ENCODE results near the gene NFXL1.

The NFXL1 gene

DNA sequence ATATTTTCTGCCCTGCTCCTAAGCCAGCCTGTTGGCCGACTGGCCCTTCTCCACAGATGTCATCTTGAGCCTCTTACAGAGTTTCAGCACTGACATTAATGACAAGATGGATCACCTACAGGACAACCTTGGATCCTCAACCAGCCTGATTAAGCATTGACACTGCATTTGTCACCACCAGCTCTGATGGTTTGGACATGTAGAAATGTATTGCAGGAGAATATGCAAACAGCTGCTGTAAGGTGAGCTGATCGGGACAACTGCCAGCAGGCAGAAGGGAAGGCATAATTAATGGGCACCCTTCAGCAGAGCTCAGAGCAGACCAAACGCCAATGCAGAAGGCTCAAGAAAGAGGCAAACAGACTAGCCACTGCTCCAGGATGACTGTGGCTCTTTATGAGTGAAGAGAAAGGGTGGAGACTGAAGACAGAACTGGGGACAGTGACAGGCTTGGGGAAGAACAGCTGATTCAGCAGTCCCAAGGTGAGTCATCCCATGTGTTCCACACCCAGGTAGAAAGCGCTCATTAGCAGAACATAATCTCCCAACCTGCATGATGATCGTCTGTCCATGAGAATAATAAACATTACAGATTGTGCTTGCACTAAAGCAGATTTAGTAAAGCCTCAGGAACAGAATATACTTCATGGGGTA, 83.2 kb downstream of the NFXL1 start:
- DNase-seq (ENCODE audit: low read depth): no peak

DNA sequence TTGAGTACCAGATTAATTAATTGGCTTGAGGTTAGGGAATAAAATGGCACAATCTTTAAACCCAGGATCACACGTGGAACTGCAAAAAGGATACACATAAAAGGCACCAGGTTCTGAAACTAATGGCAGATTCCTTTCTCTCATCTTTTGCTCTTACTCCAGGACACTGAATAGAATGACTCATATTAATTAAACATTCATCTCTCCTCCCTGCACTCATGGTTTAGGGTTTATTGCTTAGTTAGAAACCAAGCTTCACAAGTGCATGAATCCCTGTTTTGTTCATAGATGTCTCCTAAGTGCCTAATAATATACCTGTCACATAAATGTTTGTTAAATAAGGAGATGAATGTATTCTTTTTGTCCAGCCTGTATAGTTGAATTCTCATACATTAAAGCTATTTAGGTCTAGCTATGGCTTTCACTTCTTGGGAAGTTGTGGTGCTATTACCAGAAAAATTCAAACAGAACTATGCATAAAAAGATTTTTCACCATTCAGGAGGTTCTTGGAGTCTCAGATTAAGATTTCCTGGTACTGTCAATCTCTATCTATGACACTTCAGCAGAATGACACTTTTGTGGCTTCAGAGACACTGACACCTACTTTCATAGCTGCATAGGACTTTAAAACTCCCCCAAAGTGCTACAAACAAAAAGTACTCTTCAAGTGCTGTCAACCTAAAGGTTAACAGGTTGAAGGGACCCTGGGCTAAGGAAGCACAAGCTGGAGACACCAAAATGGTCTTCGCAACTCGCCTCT, 83.9 kb downstream of the NFXL1 start:
- DNase-seq (ENCODE audit: low read depth): peak; percentile 9

DNA sequence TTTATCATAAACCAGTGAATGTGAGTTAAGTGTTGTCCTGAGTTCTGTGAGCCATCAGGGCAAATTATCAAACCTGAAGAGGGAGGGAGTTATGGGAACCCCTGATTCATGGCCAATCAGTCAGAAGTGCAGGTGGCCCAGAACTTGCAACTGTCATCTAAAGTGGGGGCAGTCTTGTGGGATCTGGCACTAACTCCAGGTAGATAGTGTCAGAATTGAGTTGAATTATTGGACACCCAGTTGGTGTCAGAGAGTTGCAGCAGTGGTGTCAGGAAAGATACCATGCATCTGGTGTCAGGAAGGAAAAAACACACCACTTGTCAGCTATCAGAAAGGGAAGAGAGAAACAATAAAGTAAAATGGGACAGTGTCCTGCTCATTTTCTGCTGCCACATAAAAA, 84.9 kb downstream of the NFXL1 start:
- no peak for DNase-seq (ENCODE audit: low read depth)

DNA sequence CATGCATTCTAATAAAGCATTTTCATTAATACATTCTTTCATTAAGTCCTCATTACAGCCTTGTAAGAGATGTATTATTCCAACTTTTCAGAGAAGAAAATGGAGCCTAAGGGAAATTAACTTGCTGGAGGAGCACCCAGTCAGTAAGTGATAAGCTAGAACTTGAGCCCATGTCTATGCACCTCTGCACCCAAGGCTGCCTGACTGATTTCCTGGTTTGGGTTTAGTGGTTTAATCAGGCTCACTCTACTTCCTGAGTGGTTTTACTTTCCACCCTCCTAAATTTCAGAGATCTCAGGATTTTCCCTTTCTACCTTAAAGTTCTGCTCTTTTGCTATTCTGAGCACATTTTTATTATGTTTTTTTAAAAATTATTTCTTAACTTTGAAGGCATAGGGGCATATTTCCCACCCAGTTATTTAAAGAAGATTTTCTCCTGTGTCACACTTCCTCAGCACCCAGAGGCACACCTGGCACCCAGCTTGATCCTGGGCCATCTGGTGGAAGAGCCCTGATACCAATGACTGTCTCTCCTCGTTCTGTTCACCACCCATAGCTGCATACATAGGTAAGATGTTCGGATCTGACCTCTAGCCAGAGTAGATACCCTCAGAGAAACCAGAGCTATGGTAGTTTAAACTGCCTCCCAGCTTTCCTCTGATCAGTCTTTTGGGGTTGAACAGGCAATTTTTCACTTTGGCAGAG, 86.9 kb downstream of the NFXL1 start:
- no peak for DNase-seq (ENCODE audit: low read depth)

DNA sequence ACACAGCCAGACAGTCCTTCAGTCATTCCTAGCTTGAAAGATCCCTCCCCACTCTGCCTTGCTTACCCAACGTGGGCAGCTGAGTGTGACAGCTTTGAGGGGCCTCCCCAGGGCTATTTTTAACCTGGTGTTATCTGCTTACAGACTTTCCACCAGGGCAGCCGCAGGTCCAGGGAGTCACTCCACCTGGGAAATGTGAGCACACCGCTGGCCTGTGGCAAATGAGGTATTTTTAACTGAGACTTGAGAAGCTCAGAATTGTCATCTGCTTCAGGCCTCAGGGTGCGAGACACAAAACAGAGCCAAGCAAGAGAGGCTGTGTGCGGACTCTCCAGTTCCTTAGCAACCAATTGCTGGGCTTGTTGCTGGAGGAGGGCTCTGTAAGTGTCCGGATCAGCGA, 89.5 kb downstream of the NFXL1 start:
- DNase-seq (ENCODE audit: low read depth): no peak

DNA sequence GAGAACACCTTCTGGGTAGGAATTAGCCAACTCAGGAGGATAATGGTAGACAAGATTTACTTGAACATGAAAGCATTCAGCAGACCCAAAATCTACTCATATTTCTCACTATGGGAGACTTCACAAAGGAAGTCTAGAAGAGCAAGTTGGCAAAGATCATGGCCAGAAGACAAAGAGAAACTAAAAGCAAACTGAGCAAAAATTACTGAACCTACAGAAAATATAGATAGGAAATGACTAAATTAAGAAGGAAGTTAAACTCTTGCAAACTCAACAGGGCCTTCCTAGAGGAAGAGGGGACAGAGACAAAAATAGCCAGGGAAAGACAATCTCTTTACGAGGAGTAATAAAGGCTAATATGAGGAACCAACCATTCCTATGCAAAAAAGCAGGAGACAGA, 95.2 kb downstream of the NFXL1 start:
- DNase-seq (ENCODE audit: low read depth): no peak

DNA sequence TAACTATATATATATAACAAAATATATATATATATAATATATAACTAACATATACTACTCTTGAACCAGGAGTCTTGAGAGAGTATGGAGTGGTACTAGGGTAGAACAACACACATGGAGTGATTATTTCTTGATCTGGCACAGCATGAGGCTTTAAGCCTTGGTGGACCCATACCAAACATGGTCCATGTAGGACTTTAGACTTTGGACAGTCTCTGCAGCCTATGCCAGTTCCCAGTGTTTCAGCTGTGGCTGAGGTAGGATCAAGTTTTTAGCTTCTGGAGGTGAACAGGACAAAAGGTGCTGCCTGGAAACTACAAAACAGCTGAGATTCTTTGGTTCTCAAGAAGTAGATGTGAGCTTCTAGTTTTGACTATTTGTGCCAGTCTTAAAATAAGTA, 97.1 kb downstream of the NFXL1 start:
- no peak for DNase-seq (ENCODE audit: low read depth)

DNA sequence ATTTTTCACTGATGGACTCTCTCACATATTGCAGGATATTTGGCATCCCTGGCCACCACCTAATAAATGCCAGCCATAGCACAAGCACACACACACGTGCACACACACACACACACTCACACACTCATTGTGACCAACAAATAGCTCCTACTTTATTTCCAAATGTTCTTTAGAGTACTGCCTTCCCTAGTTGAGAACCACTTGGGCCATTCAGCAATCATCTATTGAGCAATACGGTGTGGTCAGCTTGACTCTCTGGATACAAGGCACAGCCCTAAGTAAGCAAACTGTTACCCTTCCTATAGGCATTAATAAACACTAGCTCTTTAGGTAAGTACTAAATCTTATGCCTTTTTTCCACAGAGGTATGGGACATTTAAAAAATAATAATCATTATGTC, 97.6 kb downstream of the NFXL1 start:
- no peak for DNase-seq (ENCODE audit: low read depth)

DNA sequence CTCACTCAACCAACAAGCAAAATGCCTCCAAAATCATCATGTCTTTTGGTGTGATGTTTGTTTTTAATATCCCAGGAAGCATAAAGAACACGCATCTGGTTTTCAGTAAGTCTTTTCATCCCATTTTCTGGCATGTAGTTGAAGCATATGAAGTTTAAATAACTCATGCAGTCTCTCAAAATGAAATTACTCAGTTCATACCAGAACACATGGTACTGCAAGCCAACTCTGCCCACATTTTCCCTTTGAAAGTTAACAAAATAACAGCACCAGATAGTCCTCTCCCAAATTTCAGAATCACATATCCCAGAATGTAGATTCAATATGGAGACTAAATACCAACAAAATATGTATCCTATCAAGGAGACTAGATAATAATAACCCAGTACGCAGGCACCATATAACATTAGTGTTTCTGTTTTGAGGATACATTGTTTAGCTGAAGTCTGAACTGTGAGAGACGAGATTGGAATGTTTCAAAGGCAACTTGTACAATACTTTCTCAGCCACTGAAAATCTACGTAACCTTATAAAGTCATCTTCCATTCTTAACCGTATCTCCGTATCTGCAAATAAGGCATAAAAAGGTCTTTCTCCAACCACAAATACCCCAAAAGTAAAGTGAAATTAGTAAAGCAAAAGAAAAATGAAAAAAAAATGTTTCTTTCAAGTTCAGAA, 99.6 kb downstream of the NFXL1 start:
- DNase-seq (ENCODE audit: low read depth): peak; percentile 46

DNA sequence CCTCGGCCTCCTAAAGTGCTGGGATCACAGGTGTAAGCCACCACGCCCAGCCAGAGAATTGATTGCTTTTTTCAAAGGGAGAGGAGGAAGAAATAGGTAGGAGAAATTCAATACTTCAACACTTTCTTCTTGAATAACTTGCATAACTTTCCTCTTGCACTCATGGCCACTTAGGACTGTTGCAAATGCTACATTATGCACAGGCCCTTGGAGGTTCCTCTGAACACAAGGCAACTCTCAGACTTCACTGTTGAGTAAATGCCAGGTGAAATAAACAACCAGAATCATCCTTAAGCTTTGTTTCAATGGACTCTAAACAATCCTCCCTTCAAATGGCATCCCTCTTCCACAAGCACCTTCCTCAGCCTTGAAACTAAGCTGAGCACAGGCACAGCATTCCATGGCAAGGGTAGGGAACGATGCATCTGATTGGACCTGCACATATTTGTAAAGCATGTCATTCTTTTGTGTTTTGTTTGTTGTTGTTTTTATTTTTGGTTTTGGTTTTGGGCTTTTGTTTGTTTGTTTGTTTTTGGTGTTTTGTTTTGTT, 104.7 kb downstream of the NFXL1 start:
- DNase-seq (ENCODE audit: low read depth): no peak

DNA sequence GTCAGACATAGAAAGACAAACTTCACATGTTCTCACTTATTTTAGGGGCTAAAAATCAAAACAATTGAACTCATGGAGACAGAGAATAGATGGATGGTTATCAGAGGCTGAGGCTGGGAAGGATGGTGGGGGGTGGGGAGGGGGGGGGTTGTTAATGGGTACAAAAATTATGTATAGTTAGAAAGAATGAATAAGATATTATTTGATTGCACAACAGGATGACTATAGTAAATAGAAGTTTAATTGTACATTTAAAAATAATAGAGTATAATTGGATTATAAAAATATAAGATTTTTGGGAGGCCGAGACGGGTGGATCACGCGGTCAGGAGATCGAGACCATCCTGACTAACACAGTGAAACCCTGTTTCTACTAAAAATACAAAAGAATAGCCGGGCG, 109.8 kb downstream of the NFXL1 start:
- no peak for DNase-seq (ENCODE audit: low read depth)

DNA sequence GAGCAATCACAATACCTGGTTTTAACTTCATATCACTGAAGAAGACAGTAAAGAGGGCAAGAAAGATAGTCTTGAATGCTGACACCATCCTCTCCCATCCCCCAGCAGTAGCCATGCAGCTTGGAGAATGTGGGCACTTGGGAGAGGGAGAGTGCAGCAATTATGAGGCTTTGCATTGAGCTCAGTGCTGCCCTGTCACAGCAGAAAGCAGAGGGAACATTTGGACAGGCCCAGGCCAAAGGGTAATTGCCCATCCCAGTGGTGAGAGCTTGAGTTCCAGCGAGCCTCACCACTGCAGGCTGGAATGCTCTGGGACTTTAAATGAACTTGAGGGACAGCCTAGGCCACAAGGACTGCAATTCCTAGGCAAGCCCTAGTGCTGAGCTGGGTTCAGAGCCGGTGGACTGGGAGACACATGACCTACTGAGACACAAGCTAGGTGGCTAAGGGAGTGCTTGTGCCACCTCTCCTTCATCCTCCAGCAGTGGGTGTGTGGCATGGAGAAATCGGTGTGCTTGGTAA, 112.8 kb downstream of the NFXL1 start:
- no peak for DNase-seq (ENCODE audit: low read depth)

DNA sequence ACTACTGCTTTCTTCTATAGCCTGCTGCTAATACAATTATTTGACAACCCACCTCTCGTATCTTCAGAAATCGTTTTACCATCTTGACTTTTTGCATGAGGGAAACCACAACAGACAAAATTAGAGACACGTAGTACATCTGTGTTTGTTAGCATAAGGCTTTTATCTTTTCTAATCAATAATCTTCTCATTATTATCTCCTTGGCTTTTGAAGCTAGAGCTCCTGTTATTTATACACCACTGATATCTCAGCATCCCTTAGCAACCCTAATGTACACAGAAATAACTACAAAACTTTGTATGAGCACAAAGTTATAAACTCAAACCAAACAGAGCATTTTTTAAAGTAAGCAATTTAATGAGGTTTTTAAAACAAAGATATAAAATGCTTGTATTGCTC, 116.2 kb downstream of the NFXL1 start:
- no peak for DNase-seq (ENCODE audit: low read depth)

All from EH (cell line).